Pancreas (tissue), 10 donors: Measurements from ENCODE around the gene SYNGR3. TPM values are rescaled to one million over a fixed set of nuclear protein-coding genes. Genes with fewer than 3 reads are reported as not detected.

ENCODE experiments used
- ATAC-seq, 4 donors: fragments of 200-7000 bp; cut with Tn5 transposase; one replicate each; pipeline versions ENCODE4 v1.8.0 to v1.9.1; 2020; ENCODE audit warnings: mild to moderate bottlenecking in 4 of 4, moderate library complexity in 4 of 4
- DNase-seq, 6 donors: peaks; one replicate each; pipeline ENCODE4 v3.0.0-alpha.2; 2020
- FAIRE-seq: peaks from 2 replicates; lab custom pipeline; 2012; peaks lifted over from hg19 to GRCh38; lab: Jason Lieb, UNC
- H3K27ac ChIP-seq, 4 donors: fragments of 200-600 bp; sonication (generic); 1 replicate in 3 of 4; 2 replicates in 1 of 4; pipeline versions ENCODE4 v1.5.0 to v1.8.0; 2020
- H3K27me3 ChIP-seq, 4 donors: fragments of 200-600 bp; one replicate each; pipeline ENCODE4 v1.8.0; 2021
- H3K36me3 ChIP-seq, 3 donors: fragments of 200-600 bp; sonication (generic) in 1 of 3; one replicate each; pipeline versions ENCODE4 v1.5.0 to v1.8.0; 2020 to 2021
- H3K4me1 ChIP-seq, 3 donors: fragments of 200-600 bp; one replicate each; pipeline ENCODE4 v1.8.0; 2021
- H3K4me3 ChIP-seq, 4 donors: fragments of 200-600 bp; sonication (generic) in 2 of 4; one replicate each; pipeline versions ENCODE4 v1.5.0 to v1.8.0; 2020 to 2021
- H3K9me3 ChIP-seq, 4 donors: fragments of 200-600 bp; one replicate each; pipeline ENCODE4 v1.8.0; 2021
- CTCF ChIP-seq, 4 donors: fragments of 200-600 bp; sonication (generic) in 3 of 4; IDR thresholded peaks; one replicate each; pipeline versions ENCODE4 v1.5.0 to v1.8.0; 2021; ENCODE audit warnings: antibody characterized with exemption in 4 of 4
- WGBS, 2 donors: extraction: QIAGEN DNeasy Blood & Tissue Kit; methylation state at CpG; one replicate each; pipeline ENCODE4 v1.1.7; 2013; 5-methylcytosine and 5-hydroxymethylcytosine counted together
- intact Hi-C, 3 donors: fragments of 100-400 bp; cut with DNase I; formaldehyde crosslinking; loops; one replicate each; pipeline versions ENCODE4 v1.11.1 to v1.14.2; 2022
- polyA plus RNA-seq, 2 donors: library from polyadenylated mRNA; stranded (reverse); fragments of 200-250 nt; gene quantifications; one replicate each; pipeline ENCODE4 v1.2.3, GENCODE V29; 2013
- total RNA-seq, 6 donors: library from RNA; stranded (reverse); fragmentation: NEBNext Ultra II Directional in 4 of 6; extraction: Animal tissue kit (Norgen Biotek cat#: 25700) in 4 of 6; gene quantifications; one replicate each; pipeline versions ENCODE4 v1.2.1 to v1.2.4, GENCODE V29; 2021 to 2023
- donor health status: healthy with polysubstance abuse.
- donor health status: DM: no; HTN: no; CAD: no; lungs with moderate emphysema.
- donor health status: DM: no; HTN: no; CAD: no.
- donor health status: control.
- donor health status: control.
- donor health status: Bipolar disorder and iron deficiency.
- donor health status: DM: yes; HTN: yes; CAD: no.
- donor health status: DM: no; HTN: no; CAD: no.
- donor health status: DM: no; HTN: no; CAD: no.
- donor health status: DM: yes; HTN: yes; CAD: no.

SYNGR3 gene
- total and polyA plus RNA-seq, 8 donors: 0.19 to 3.1 (median 0.61) TPM

- Histone ChIP-seq H3K27me3 (no peaks in the 10 kb centered on the region), H3K9me3 (no peaks in the 10 kb centered on the region), H3K36me3 (no peaks in the 10 kb centered on the region), H3K4me3 (no peak overlapping the region), H3K27ac (no peak overlapping the region), H3K4me1 (no peaks in the 10 kb centered on the region)
- no peak for ATAC-seq
- intact Hi-C loops: no loop called here
- DNase-seq: peak in 1 of 6 donors; percentile 22
- no peak for FAIRE-seq
- no peak for TF ChIP-seq CTCF (IDR thresholded peaks at IDR 0.05)
- WGBS, 2 donors: 90% methylated on average over 38 of the region's 38 CpGs
These were observed 43.0 kb upstream of the SYNGR3 start for GRCh38 chr16:1946495-1947368.

- ATAC-seq (no peak), DNase-seq (no peak), FAIRE-seq (no peak)
- Histone ChIP-seq H3K27me3 (no peaks in the 10 kb centered on the region), H3K27ac (no peak overlapping the region), H3K36me3 (no peaks in the 10 kb centered on the region), H3K4me1 (no peaks in the 10 kb centered on the region), H3K9me3 (no peaks in the 10 kb centered on the region), H3K4me3 (no peak overlapping the region)
- 89 to 90% methylated on average over 9 of the region's 9 CpGs for WGBS, 2 donors
- intact Hi-C loops: no loop called here
- TF ChIP-seq CTCF (IDR thresholded peaks at IDR 0.05): no peak
These were observed 42.5 kb upstream of the SYNGR3 start for GRCh38 chr16:1947369-1947670.

- TF ChIP-seq CTCF (IDR thresholded peaks at IDR 0.05): no peak
- FAIRE-seq: no peak
- no peak for DNase-seq
- H3K4me1 ChIP-seq: peaks cover 0 to 5% (median 0%) of the 10 kb centered on the region in 3 donors
- H3K4me3 ChIP-seq: no peak overlapping the region
- no peak for ATAC-seq
- WGBS, 2 donors: 92 to 94% methylated on average over 10 to 11 of the region's 11 CpGs
- H3K36me3 ChIP-seq: no peaks in the 10 kb centered on the region
- H3K9me3 ChIP-seq: no peaks in the 10 kb centered on the region
- no peaks in the 10 kb centered on the region for H3K27me3 ChIP-seq
- intact Hi-C loops: no loop called here
- H3K27ac ChIP-seq: no peak overlapping the region
These were observed 40.3 kb upstream of the SYNGR3 start for GRCh38 chr16:1949507-1949906.

- no peak for FAIRE-seq
- Histone ChIP-seq H3K27ac (no peak overlapping the region), H3K27me3 (no peaks in the 10 kb centered on the region), H3K36me3 (no peaks in the 10 kb centered on the region), H3K4me3 (no peak overlapping the region), H3K4me1 (peaks cover 0 to 7% (median 0%) of the 10 kb centered on the region in 3 donors), H3K9me3 (no peaks in the 10 kb centered on the region)
- DNase-seq: peak in 1 of 6 donors; percentile 13
- intact Hi-C loops: no loop called here
- 78 to 80% methylated on average over 6 to 7 of the region's 7 CpGs for WGBS, 2 donors
- ATAC-seq: no peak
- TF ChIP-seq CTCF (IDR thresholded peaks at IDR 0.05): no peak
These were observed 39.7 kb upstream of the SYNGR3 start for GRCh38 chr16:1950047-1950446.

GRCh38 chr16:1950559-1950958 is 39.2 kb upstream of the SYNGR3 start:
- Histone ChIP-seq H3K9me3 (no peaks in the 10 kb centered on the region), H3K27me3 (no peaks in the 10 kb centered on the region), H3K4me1 (peaks cover 0 to 7% (median 0%) of the 10 kb centered on the region in 3 donors), H3K4me3 (no peak overlapping the region), H3K36me3 (no peaks in the 10 kb centered on the region), H3K27ac (no peak overlapping the region)
- intact Hi-C loops: no loop called here
- TF ChIP-seq CTCF (IDR thresholded peaks at IDR 0.05): no peak
- DNase-seq (no peak), FAIRE-seq (no peak), ATAC-seq (no peak)
- 88 to 90% methylated on average over 19 of the region's 19 CpGs for WGBS, 2 donors
